SK-N-SH (cell line): Measurements from ENCODE around the gene SPATA25.

Experiments
- CTCF ChIP-seq: fragments of 200-600 bp; sonication (generic); IDR thresholded peaks from 2 replicates; pipeline ENCODE4 v1.6.1; 2017; ENCODE audit warnings: antibody characterized with exemption, mild to moderate bottlenecking, moderate library complexity
- EZH2phosphoT487 ChIP-seq: fragments of 200-600 bp; sonication (generic); IDR thresholded peaks from 2 replicates; pipeline ENCODE4 v1.6.1; 2017; ENCODE audit warnings: low read depth, mixed run types, mild to moderate bottlenecking, antibody characterized with exemption, moderate library complexity, borderline replicate concordance
- SIN3A ChIP-seq: IDR thresholded peaks from 2 replicates; pipeline ENCODE4 v1.6.1; 2012; ENCODE audit warnings: low read depth, mild to moderate bottlenecking, low read length, moderate library complexity, borderline replicate concordance
- ZBTB33 ChIP-seq: IDR thresholded peaks from 2 replicates; pipeline ENCODE4 v1.4.0; 2012; ENCODE audit warnings: low read depth, borderline replicate concordance

DNA sequence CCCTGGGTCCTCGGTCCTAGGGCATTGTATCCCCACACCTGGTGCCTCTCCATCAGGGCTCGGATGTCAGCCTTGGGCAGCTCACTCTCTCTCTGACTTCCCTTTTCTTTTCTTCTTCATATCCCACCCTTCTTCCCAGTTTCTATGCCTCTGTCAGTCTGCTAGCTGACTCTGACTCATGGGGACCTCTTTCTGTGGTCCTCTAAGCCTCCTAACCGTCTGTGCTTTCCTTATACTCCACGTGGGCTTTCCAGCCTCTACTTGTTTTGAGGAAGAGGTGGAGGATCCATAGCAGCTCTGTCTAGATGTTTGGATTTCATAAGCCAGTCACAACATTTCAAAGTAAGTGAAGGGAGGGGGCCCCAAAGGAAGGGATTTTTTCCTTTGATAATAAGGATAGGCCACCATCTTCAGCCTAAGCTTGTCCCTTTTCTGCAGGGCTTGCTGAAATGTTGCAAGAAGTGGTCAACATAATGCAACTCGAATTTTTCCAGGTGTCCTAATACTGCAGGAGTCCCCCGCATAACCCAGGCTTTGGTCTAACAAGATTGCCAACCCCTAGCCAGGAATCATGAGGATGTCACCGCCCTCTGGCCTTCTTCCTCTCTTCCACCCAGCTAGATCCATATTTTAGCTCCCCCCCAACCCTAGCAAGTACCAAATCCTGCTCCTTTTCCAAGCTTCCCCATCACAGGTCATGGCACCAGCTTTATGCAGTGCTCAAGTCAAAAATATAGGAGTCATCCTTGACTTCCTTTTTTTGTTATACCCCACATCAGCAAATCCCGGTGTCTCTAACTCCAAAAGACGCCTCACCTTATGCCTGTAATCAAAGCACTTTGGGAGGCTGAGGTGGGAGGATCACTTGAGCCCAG is 33.3 kb upstream of the SPATA25 start:
- TF ChIP-seq CTCF (no peak), EZH2phosphoT487 (no peak), SIN3A (no peak), ZBTB33 (no peak)
